ENCODE measurements around the gene DTNBP1.

The DTNBP1 gene

GRCh38 chr6:15515226-15515625 is 147.6 kb downstream of the DTNBP1 start:
- DNase-seq (ENCODE audit: low read depth) = no peak

- no peak for DNase-seq (ENCODE audit: low read depth)
Measured at GRCh38 chr6:15513801-15514711, 148.8 kb downstream of the DTNBP1 start.

GRCh38 chr6:15513131-15513771 is 149.6 kb downstream of the DTNBP1 start:
- DNase-seq (ENCODE audit: low read depth) = no peak

GRCh38 chr6:15512721-15513120 is 150.1 kb downstream of the DTNBP1 start:
- DNase-seq (ENCODE audit: low read depth) = no peak

GRCh38 chr6:15512126-15512525 is 150.7 kb downstream of the DTNBP1 start:
- no peak for DNase-seq (ENCODE audit: low read depth)

GRCh38 chr6:15511248-15512125 is 151.3 kb downstream of the DTNBP1 start:
- DNase-seq (ENCODE audit: low read depth) = no peak

- no peak for DNase-seq (ENCODE audit: low read depth)
Measured at GRCh38 chr6:15510536-15511247, 152.1 kb downstream of the DTNBP1 start.

GRCh38 chr6:15510121-15510520 is 152.7 kb downstream of the DTNBP1 start:
- DNase-seq (ENCODE audit: low read depth) = no peak

GRCh38 chr6:15509335-15509933 is 153.4 kb downstream of the DTNBP1 start:
- no peak for DNase-seq (ENCODE audit: low read depth)

GRCh38 chr6:15508931-15509330 is 153.9 kb downstream of the DTNBP1 start:
- DNase-seq (ENCODE audit: low read depth) = no peak

- no peak for DNase-seq (ENCODE audit: low read depth)
Measured at GRCh38 chr6:15508441-15508871, 154.4 kb downstream of the DTNBP1 start.

- no peak for DNase-seq (ENCODE audit: low read depth)
Measured at GRCh38 chr6:15507746-15508145, 155.1 kb downstream of the DTNBP1 start.

- DNase-seq (ENCODE audit: low read depth) = no peak
Measured at GRCh38 chr6:15507221-15507620, 155.6 kb downstream of the DTNBP1 start.

GRCh38 chr6:15506066-15506465 is 156.8 kb downstream of the DTNBP1 start:
- DNase-seq (ENCODE audit: low read depth) = no peak

- DNase-seq (ENCODE audit: low read depth) = no peak
Measured at GRCh38 chr6:15505463-15505918, 157.3 kb downstream of the DTNBP1 start.

- DNase-seq (ENCODE audit: low read depth) = peak; percentile 74
Measured at GRCh38 chr6:15504581-15505350, 158.1 kb downstream of the DTNBP1 start.

- DNase-seq (ENCODE audit: low read depth) = no peak
Measured at GRCh38 chr6:15504040-15504495, 158.8 kb downstream of the DTNBP1 start.

GRCh38 chr6:15503346-15503680 is 159.5 kb downstream of the DTNBP1 start:
- DNase-seq (ENCODE audit: low read depth) = no peak

GRCh38 chr6:15502446-15503345 is 160.1 kb downstream of the DTNBP1 start:
- no peak for DNase-seq (ENCODE audit: low read depth)

All from HS-5 (cell line).